GM23338 (cell line): ENCODE results near the gene AQP12B.

Experiments used
- CREB1 ChIP-seq: fragments of 250-450 bp; sonication (Bioruptor Pico); IDR thresholded peaks from 2 replicates; pipeline ENCODE4 v1.5.0; 2020; ENCODE audit warnings: low read depth, mild to moderate bottlenecking, moderate library complexity
- EZH2 ChIP-seq: fragments of 200-600 bp; sonication (generic); IDR thresholded peaks from one replicate; pipeline ENCODE4 v1.8.0; 2017; ENCODE audit warnings: antibody characterized with exemption, mild to moderate bottlenecking, low read depth; ENCODE audit not compliant: unreplicated experiment
- EZH2phosphoT487 ChIP-seq: fragments of 200-600 bp; sonication (generic); IDR thresholded peaks from one replicate; pipeline ENCODE4 v1.8.1; 2018; ENCODE audit warnings: antibody characterized with exemption; ENCODE audit not compliant: unreplicated experiment
- JUNB ChIP-seq: IDR thresholded peaks from one replicate; pipeline ENCODE4 v1.6.1; 2016; ENCODE audit warnings: antibody characterized with exemption; ENCODE audit not compliant: unreplicated experiment
- NANOG ChIP-seq: IDR thresholded peaks from 2 replicates; pipeline ENCODE4 v1.6.1; 2016; ENCODE audit warnings: antibody characterized with exemption, borderline replicate concordance
- POLR2AphosphoS5 ChIP-seq: IDR thresholded peaks from 2 replicates; pipeline ENCODE4 v1.6.1; 2016; ENCODE audit warnings: antibody characterized with exemption, low read depth
- ZNF114 ChIP-seq: fragments of 250-450 bp; sonication (Bioruptor Pico); IDR thresholded peaks from 2 replicates; pipeline ENCODE4 v1.5.0; 2020; ENCODE audit warnings: mild to moderate bottlenecking, moderate library complexity
- ZNF331 ChIP-seq: fragments of 250-450 bp; sonication (Bioruptor Pico); IDR thresholded peaks from 2 replicates; pipeline ENCODE4 v1.5.0; 2020; ENCODE audit warnings: low read depth, mild to moderate bottlenecking, moderate library complexity
- TF ChIP-seq, protein P1 (sequence below), 2 experiments: fragments of 200-600 bp in 1 of 2; sonication (generic) in 1 of 2; conservative IDR thresholded peaks; 2 replicates each; pipeline versions ENCODE4 v1.5.1 to v1.6.1; 2016 to 2017; ENCODE audit warnings: antibody characterized with exemption in 2 of 2, low read depth in 2 of 2, mild to moderate bottlenecking in 2 of 2, moderate library complexity in 1 of 2
- TF ChIP-seq, protein P2 (sequence below): IDR thresholded peaks from 2 replicates; pipeline ENCODE4 v1.6.1; 2016; ENCODE audit warnings: antibody characterized with exemption
- TF ChIP-seq, protein P3 (sequence below): IDR thresholded peaks from one replicate; pipeline ENCODE4 v1.6.1; 2018; ENCODE audit warnings: antibody characterized with exemption; ENCODE audit not compliant: unreplicated experiment
- TF ChIP-seq, protein P4 (sequence below): fragments of 250-450 bp; sonication (Bioruptor Pico); IDR thresholded peaks from 2 replicates; pipeline ENCODE4 v1.5.0; 2020; ENCODE audit warnings: mild to moderate bottlenecking, moderate library complexity

DNA sequence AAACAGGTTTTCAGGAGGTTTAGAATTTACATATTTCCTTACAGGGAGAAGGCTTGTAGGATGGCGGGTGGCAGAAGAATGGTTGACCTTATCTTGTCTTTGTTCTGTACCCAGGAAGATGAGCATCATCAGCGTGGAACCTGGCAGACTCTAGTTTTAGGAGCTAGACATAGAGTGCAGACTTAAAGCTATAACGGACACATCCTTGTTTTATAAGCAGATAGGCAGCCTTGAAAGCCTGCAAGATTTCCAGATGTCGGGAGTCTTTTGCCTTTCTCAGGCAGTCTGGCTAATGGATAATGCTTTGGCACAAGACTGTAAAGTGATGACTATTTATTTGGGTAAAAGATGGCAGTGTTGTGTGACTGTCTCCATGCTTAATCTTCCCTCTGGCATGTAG lies 11.7 kb downstream of the AQP12B start:
- TF ChIP-seq, protein P1, sequence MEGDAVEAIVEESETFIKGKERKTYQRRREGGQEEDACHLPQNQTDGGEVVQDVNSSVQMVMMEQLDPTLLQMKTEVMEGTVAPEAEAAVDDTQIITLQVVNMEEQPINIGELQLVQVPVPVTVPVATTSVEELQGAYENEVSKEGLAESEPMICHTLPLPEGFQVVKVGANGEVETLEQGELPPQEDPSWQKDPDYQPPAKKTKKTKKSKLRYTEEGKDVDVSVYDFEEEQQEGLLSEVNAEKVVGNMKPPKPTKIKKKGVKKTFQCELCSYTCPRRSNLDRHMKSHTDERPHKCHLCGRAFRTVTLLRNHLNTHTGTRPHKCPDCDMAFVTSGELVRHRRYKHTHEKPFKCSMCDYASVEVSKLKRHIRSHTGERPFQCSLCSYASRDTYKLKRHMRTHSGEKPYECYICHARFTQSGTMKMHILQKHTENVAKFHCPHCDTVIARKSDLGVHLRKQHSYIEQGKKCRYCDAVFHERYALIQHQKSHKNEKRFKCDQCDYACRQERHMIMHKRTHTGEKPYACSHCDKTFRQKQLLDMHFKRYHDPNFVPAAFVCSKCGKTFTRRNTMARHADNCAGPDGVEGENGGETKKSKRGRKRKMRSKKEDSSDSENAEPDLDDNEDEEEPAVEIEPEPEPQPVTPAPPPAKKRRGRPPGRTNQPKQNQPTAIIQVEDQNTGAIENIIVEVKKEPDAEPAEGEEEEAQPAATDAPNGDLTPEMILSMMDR (conservative IDR thresholded peaks at IDR 0.05; ENCODE audit: low read depth in 2 of 2): no peak
- TF ChIP-seq EZH2phosphoT487 (no peak), EZH2 (no peak), ZNF114 (no peak), POLR2AphosphoS5 (no peak), JUNB (no peak), CREB1 (no peak), ZNF331 (no peak), NANOG (no peak)
- TF ChIP-seq, protein P2, sequence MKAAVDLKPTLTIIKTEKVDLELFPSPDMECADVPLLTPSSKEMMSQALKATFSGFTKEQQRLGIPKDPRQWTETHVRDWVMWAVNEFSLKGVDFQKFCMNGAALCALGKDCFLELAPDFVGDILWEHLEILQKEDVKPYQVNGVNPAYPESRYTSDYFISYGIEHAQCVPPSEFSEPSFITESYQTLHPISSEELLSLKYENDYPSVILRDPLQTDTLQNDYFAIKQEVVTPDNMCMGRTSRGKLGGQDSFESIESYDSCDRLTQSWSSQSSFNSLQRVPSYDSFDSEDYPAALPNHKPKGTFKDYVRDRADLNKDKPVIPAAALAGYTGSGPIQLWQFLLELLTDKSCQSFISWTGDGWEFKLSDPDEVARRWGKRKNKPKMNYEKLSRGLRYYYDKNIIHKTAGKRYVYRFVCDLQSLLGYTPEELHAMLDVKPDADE: no peak
- TF ChIP-seq, protein P3, sequence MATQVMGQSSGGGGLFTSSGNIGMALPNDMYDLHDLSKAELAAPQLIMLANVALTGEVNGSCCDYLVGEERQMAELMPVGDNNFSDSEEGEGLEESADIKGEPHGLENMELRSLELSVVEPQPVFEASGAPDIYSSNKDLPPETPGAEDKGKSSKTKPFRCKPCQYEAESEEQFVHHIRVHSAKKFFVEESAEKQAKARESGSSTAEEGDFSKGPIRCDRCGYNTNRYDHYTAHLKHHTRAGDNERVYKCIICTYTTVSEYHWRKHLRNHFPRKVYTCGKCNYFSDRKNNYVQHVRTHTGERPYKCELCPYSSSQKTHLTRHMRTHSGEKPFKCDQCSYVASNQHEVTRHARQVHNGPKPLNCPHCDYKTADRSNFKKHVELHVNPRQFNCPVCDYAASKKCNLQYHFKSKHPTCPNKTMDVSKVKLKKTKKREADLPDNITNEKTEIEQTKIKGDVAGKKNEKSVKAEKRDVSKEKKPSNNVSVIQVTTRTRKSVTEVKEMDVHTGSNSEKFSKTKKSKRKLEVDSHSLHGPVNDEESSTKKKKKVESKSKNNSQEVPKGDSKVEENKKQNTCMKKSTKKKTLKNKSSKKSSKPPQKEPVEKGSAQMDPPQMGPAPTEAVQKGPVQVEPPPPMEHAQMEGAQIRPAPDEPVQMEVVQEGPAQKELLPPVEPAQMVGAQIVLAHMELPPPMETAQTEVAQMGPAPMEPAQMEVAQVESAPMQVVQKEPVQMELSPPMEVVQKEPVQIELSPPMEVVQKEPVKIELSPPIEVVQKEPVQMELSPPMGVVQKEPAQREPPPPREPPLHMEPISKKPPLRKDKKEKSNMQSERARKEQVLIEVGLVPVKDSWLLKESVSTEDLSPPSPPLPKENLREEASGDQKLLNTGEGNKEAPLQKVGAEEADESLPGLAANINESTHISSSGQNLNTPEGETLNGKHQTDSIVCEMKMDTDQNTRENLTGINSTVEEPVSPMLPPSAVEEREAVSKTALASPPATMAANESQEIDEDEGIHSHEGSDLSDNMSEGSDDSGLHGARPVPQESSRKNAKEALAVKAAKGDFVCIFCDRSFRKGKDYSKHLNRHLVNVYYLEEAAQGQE: no peak
- TF ChIP-seq, protein P4, sequence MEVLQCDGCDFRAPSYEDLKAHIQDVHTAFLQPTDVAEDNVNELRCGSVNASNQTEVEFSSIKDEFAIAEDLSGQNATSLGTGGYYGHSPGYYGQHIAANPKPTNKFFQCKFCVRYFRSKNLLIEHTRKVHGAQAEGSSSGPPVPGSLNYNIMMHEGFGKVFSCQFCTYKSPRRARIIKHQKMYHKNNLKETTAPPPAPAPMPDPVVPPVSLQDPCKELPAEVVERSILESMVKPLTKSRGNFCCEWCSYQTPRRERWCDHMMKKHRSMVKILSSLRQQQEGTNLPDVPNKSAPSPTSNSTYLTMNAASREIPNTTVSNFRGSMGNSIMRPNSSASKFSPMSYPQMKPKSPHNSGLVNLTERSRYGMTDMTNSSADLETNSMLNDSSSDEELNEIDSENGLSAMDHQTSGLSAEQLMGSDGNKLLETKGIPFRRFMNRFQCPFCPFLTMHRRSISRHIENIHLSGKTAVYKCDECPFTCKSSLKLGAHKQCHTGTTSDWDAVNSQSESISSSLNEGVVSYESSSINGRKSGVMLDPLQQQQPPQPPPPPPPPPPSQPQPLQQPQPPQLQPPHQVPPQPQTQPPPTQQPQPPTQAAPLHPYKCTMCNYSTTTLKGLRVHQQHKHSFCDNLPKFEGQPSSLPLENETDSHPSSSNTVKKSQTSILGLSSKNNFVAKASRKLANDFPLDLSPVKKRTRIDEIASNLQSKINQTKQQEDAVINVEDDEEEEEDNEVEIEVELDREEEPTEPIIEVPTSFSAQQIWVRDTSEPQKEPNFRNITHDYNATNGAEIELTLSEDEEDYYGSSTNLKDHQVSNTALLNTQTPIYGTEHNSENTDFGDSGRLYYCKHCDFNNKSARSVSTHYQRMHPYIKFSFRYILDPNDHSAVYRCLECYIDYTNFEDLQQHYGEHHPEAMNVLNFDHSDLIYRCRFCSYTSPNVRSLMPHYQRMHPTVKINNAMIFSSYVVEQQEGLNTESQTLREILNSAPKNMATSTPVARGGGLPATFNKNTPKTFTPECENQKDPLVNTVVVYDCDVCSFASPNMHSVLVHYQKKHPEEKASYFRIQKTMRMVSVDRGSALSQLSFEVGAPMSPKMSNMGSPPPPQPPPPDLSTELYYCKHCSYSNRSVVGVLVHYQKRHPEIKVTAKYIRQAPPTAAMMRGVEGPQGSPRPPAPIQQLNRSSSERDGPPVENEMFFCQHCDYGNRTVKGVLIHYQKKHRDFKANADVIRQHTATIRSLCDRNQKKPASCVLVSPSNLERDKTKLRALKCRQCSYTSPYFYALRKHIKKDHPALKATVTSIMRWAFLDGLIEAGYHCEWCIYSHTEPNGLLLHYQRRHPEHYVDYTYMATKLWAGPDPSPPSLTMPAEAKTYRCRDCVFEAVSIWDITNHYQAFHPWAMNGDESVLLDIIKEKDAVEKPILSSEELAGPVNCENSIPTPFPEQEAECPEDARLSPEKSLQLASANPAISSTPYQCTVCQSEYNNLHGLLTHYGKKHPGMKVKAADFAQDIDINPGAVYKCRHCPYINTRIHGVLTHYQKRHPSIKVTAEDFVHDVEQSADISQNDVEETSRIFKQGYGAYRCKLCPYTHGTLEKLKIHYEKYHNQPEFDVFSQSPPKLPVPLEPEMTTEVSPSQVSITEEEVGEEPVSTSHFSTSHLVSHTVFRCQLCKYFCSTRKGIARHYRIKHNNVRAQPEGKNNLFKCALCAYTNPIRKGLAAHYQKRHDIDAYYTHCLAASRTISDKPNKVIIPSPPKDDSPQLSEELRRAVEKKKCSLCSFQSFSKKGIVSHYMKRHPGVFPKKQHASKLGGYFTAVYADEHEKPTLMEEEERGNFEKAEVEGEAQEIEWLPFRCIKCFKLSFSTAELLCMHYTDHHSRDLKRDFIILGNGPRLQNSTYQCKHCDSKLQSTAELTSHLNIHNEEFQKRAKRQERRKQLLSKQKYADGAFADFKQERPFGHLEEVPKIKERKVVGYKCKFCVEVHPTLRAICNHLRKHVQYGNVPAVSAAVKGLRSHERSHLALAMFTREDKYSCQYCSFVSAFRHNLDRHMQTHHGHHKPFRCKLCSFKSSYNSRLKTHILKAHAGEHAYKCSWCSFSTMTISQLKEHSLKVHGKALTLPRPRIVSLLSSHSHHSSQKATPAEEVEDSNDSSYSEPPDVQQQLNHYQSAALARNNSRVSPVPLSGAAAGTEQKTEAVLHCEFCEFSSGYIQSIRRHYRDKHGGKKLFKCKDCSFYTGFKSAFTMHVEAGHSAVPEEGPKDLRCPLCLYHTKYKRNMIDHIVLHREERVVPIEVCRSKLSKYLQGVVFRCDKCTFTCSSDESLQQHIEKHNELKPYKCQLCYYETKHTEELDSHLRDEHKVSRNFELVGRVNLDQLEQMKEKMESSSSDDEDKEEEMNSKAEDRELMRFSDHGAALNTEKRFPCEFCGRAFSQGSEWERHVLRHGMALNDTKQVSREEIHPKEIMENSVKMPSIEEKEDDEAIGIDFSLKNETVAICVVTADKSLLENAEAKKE (CRISPR knock-in tag): no peak
